GM10248 (cell line): ENCODE results near the gene FAM118B.

ENCODE experiments used
- CTCF ChIA-PET: fragments of 300-600 bp; sonication (Branson Sonifier 250); formaldehyde crosslinking; extraction: SDS; loops from one replicate; lab custom pipeline; 2021; ENCODE audit warnings: antibody characterized with exemption; lab: Yijun Ruan, JAX
- POLR2A ChIA-PET: fragments of 350-650 bp; sonication (Branson Sonifier 250); formaldehyde crosslinking; extraction: SDS; loops from one replicate; lab custom pipeline; 2020; ENCODE audit warnings: antibody characterized with exemption; lab: Yijun Ruan, JAX
- DNase-seq: peaks from one replicate; pipeline ENCODE4 v3.0.0; 2012; ENCODE audit errors: extremely low spot score
- CTCF ChIP-seq: IDR thresholded peaks from 2 replicates; pipeline ENCODE4 v1.5.1; 2012; ENCODE audit warnings: mild to moderate bottlenecking, low read depth; ENCODE audit errors: extremely low read depth, missing control alignments, control extremely low read depth

Gene FAM118B

GRCh38 chr11:126293726-126294125 is 82.1 kb downstream of the FAM118B start:
- ChIA-PET POLR2A (interaction anchor here (1.1 kb wide), 1 partner anchor 10 kb away, joined by 3 read pairs; the partner anchor contains the start of gene DCPS), CTCF (interaction anchor here (0.9 to 1.8 kb wide), 3 partner anchors 16 to 187 kb away, joined by 3 to 5 read pairs (median 4); no protein-coding TSS in a partner anchor)
- no peak for DNase-seq
- no peak for TF ChIP-seq CTCF

GRCh38 chr11:126297004-126297403 is 85.4 kb downstream of the FAM118B start:
- ChIA-PET CTCF (interaction anchor here (0.9 to 1.7 kb wide), 2 partner anchors 10 to 13 kb away, joined by 3 to 4 read pairs; no protein-coding TSS in a partner anchor), POLR2A (no interaction called here)

GRCh38 chr11:126303623-126304456 is 92.3 kb downstream of the FAM118B start, which contains the start of gene DCPS:
Gene DCPS (plus strand): TSS chr11:126304060. CDS start chr11:126304081, 21 bp downstream.
- DNase-seq: peak; percentile 93
- ChIA-PET POLR2A (interaction anchor here (1.0 kb wide), 1 partner anchor 10 kb away, joined by 3 read pairs; no protein-coding TSS in a partner anchor), CTCF (interaction anchor here (1.0 to 1.4 kb wide), 2 partner anchors 15 to 16 kb away, joined by 4 read pairs; no protein-coding TSS in a partner anchor)
- no peak for TF ChIP-seq CTCF

More at GRCh38 chr11:126297004-126297403, 85.4 kb downstream of the FAM118B start:
- no peak for TF ChIP-seq CTCF
- no peak for DNase-seq

- DNase-seq: no peak
- TF ChIP-seq CTCF: no peak
- CTCF ChIA-PET: interaction anchor here (1.0 to 2.4 kb wide), 3 partner anchors 14 to 176 kb away, joined by 4 to 7 read pairs (median 4); no protein-coding TSS in a partner anchor
- POLR2A ChIA-PET: interaction anchor here (1.0 kb wide), 1 partner anchor 11 kb away, joined by 3 read pairs; no protein-coding TSS in a partner anchor
These were observed 93.0 kb downstream of the FAM118B start for GRCh38 chr11:126304457-126305075.

GRCh38 chr11:126305699-126306098 is 94.1 kb downstream of the FAM118B start:
- no peak for TF ChIP-seq CTCF
- ChIA-PET CTCF (interaction anchor here (2.4 to 2.6 kb wide), 2 partner anchors 13 to 175 kb away, joined by 6 to 7 read pairs; no protein-coding TSS in a partner anchor), POLR2A (interaction anchor here (0.7 kb wide), 1 partner anchor 20 kb away, joined by 3 read pairs; no protein-coding TSS in a partner anchor)
- DNase-seq: peak; percentile 64

- TF ChIP-seq CTCF: peak; percentile 37
- POLR2A ChIA-PET: no interaction called here
- DNase-seq: no peak
- CTCF ChIA-PET: interaction anchor here (1.2 to 2.6 kb wide), 2 partner anchors 11 to 173 kb away, joined by 3 to 6 read pairs; no protein-coding TSS in a partner anchor
These were observed 96.1 kb downstream of the FAM118B start for GRCh38 chr11:126307706-126308105.
